ENCODE data around the gene F2R.
"Not testable (repeated sequence)": the region's sequence is repeated elsewhere in the genome, so short reads cannot be mapped to it uniquely, and the experiment has no call there.

F2R gene

GRCh38 chr5:76717222-76718083 is 1.5 kb downstream of the F2R start:
- in situ Hi-C loops (cut with HindIII; ENCODE audit: low sequenced_read_pairs) = no loop called here

- in situ Hi-C loops (cut with HindIII; ENCODE audit: low sequenced_read_pairs) = no loop called here
Measured at GRCh38 chr5:76718381-76718832, 2.5 kb downstream of the F2R start.

DNA sequence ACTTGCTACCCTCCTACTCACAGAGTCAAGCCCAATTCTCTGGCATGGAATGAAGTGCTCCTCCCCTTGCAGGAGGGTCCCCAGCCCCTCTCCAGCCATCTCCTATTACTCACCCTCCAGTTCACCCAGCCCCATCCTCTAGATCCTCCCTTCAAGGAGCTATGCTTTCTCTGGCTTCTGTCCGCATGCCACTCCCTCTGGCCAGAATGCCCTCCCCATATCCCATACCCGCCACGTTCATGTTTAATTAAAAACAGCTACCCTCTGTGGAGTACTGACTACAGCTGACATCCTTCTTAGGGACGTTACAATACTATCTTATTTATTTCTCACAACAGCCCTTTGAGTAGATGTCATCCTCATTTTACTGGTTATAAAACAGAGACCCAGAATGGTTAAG is 3.0 kb downstream of the F2R start:
- in situ Hi-C loops (cut with HindIII; ENCODE audit: low sequenced_read_pairs) = no loop called here

- in situ Hi-C loops (cut with HindIII; ENCODE audit: low sequenced_read_pairs) = no loop called here
Measured at GRCh38 chr5:76720988-76721569, 5.2 kb downstream of the F2R start.

- in situ Hi-C loops (cut with HindIII; ENCODE audit: low sequenced_read_pairs) = no loop called here
Measured at GRCh38 chr5:76723266-76723665, 7.3 kb downstream of the F2R start.

DNA sequence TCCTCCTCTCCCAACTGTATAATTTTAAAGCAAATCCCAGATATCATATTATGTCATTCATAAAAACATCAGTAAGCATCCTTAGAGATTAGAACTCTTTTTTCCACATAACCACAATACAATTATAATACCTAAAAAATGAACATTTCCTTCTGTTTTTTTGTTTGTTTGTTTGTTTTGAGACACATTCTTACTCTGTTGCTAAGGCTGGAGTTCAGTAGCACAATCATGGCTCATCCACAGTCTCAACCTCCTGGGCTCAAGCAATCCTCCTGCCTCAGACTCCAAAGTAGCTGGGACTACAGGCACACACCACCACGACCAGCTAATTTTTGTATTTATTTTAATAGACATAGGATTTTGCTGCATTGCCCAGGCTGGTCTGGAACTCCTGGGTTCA is 8.0 kb downstream of the F2R start:
- in situ Hi-C loops (cut with HindIII; ENCODE audit: low sequenced_read_pairs) = no loop called here

- in situ Hi-C loops (cut with HindIII; ENCODE audit: low sequenced_read_pairs) = no loop called here
Measured at GRCh38 chr5:76724871-76725270, 8.9 kb downstream of the F2R start.

DNA sequence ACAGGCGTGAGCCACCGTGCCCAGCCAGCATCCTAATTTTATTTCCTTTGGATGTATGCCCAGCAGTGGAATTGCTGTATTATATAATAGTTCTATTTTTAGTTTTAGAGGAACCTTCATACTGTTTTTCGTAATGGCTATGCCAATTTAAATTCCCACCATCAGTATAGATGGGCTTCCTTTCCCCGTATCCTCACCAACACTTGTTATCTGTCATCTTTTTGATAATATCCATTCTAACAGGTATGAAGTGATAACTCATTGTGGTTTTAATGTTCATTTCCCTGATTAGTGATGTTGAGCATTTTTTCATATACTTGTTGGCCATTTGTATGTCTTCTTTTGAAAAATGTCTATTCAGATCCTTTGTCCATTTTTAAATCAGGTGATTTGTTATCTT is 13.0 kb downstream of the F2R start:
- in situ Hi-C loops (cut with HindIII; ENCODE audit: low sequenced_read_pairs) = no loop called here

GRCh38 chr5:76729373-76730290 is 13.7 kb downstream of the F2R start:
- in situ Hi-C loops (cut with HindIII; ENCODE audit: low sequenced_read_pairs) = no loop called here

GRCh38 chr5:76732405-76733048 is 16.6 kb downstream of the F2R start:
- in situ Hi-C loops (cut with HindIII; ENCODE audit: low sequenced_read_pairs) = no loop called here

GRCh38 chr5:76733049-76733417 is 17.1 kb downstream of the F2R start:
- in situ Hi-C loops (cut with HindIII; ENCODE audit: low sequenced_read_pairs) = no loop called here

DNA sequence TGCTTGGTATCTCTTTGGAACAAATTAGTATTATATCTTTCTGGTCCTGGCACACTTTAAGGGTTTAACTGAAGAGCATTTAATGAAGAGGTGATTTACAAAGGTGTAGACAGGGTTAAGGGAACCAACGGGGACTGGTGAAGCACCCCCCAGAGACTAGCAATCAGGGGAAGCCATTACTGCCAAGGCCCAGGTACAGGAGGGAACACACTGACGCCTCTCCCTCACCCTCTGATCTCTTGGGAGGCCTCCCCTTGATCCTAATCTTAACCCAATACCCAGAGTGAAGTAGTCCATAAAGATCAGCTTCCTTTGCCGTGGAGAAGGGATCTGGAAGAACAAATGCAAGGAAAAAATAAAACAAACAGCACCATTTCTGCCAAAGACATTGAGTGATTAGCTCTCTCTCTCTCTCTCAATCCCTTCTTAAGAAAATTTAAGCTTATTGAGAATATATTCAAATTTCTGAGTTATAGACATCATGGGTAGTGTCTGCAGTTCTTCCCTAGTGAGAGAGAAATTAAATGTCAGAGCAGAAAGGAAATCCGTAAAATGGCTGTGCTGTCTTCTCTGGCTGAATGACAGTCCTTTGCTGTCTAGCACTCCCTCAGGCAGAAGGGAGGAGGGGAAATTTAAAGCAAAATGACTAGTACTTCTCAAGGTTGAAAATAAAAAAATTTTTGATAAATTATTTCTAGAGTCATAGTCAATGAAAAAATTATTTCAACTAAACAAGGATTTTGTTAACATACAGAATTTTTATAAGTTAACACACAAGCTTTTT is 20.0 kb downstream of the F2R start:
- in situ Hi-C loops (cut with HindIII; ENCODE audit: low sequenced_read_pairs) = no loop called here

- in situ Hi-C loops (cut with HindIII; ENCODE audit: low sequenced_read_pairs) = no loop called here
Measured at GRCh38 chr5:76736679-76737556, 21.0 kb downstream of the F2R start.

DNA sequence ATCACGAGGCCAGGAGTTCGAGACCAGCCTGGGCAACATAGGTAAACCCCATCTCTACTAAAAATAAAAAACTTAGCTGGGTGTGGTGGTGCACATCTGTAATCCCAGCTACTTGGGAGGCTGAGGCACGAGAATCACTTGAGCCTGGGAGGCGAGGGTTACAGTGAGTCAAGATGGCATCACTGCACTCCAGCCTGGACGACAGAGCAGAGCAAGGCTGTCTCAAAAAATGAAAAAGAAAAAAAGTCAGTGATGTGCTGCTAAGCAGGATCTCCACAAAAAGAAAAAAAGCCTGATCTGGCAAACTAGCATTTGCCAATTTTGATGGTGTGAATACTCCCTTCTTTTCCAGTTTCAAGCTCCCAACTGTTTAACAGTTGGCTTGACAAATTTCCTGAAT is 21.9 kb downstream of the F2R start:
- in situ Hi-C loops (cut with HindIII; ENCODE audit: low sequenced_read_pairs) = no loop called here

DNA sequence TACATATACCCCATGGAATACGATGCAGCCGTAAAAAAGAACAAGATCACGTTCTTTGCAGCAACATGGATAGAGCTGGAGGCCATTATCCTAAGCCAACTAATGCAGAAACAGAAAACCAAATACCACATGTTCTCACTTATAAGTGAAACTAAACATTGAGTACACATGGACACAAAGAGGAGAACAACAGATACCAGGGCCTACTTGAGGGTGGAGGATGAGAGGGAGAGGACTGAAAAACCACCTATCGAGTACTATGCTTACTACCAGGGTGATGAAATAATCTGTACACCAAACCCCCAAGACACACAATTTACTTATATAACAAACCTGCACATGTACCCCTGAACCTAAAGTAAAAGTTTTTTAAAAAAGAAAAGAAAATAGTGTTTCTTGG is 25.6 kb downstream of the F2R start:
- in situ Hi-C loops (cut with HindIII; ENCODE audit: low sequenced_read_pairs) = not testable (repeated sequence)

GRCh38 chr5:76742583-76742982 is 26.7 kb downstream of the F2R start:
- in situ Hi-C loops (cut with HindIII; ENCODE audit: low sequenced_read_pairs) = no loop called here

GRCh38 chr5:76744632-76745031 is 28.7 kb downstream of the F2R start:
- in situ Hi-C loops (cut with HindIII; ENCODE audit: low sequenced_read_pairs) = no loop called here

- in situ Hi-C loops (cut with HindIII; ENCODE audit: low sequenced_read_pairs) = no loop called here
Measured at GRCh38 chr5:76745670-76746069, 29.7 kb downstream of the F2R start.

DNA sequence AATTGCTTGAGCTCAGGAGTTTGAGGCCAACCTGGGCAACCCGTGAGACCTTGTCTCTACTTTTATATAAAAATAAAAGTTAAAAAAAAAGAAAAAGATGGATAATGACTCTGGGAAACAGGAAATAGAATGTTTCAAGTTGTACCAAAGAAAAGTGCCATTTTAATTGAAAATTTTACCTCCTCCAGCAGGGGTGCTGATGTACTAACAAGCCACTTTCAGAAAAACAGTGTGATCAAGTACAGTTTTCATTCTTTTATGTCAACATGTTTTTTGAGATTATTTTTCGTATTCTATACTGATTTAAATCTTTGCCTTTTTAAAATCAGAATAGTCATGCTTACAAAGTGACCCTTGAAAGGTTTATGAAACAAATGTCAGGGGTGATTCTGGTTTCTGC is 30.8 kb downstream of the F2R start:
- in situ Hi-C loops (cut with HindIII; ENCODE audit: low sequenced_read_pairs) = no loop called here

Measured in endothelial cell of hepatic sinusoid (primary cell).